Hepatocyte (in vitro differentiated cells): ENCODE results near the gene ROCK1. TPM values are rescaled to one million over a fixed set of nuclear protein-coding genes. Genes with fewer than 3 reads are reported as not detected.
"Not testable (repeated sequence)": the region's sequence is repeated elsewhere in the genome, so short reads cannot be mapped to it uniquely, and the experiment has no call there.

Experiments used
- DNase-seq: peaks from one replicate; pipeline ENCODE4 v3.0.0-alpha.2; 2016; ENCODE audit warnings: low spot score
- H2AFZ ChIP-seq: fragments of 200-600 bp; sonication (generic); 2 replicates; pipeline ENCODE4 v1.6.0; 2016; ENCODE audit warnings: antibody characterized with exemption, mild to moderate bottlenecking
- H3K27ac ChIP-seq: fragments of 200-600 bp; sonication (generic); 2 replicates; pipeline ENCODE4 v1.5.1; 2016; ENCODE audit warnings: mild to moderate bottlenecking
- H3K27me3 ChIP-seq: fragments of 200-600 bp; sonication (generic); 2 replicates; pipeline ENCODE4 v1.6.1; 2016
- H3K36me3 ChIP-seq: fragments of 200-600 bp; sonication (generic); replicated peaks from 2 replicates; pipeline ENCODE4 v1.5.1; 2016; ENCODE audit warnings: low read depth; ENCODE audit not compliant: insufficient read depth
- H3K4me1 ChIP-seq: fragments of 200-600 bp; sonication (generic); 2 replicates; pipeline ENCODE4 v1.5.1; 2016; ENCODE audit warnings: mild to moderate bottlenecking, moderate library complexity; ENCODE audit not compliant: insufficient read depth
- H3K4me2 ChIP-seq: fragments of 200-600 bp; sonication (generic); 2 replicates; pipeline ENCODE4 v1.6.0; 2016
- H3K4me3 ChIP-seq: fragments of 200-600 bp; sonication (generic); 2 replicates; pipeline ENCODE4 v1.5.1; 2016; ENCODE audit warnings: mild to moderate bottlenecking
- H3K79me2 ChIP-seq: fragments of 200-600 bp; sonication (generic); 2 replicates; pipeline ENCODE4 v1.6.0; 2017; ENCODE audit warnings: mild to moderate bottlenecking
- H3K9me2 ChIP-seq: fragments of 200-600 bp; sonication (generic); replicated peaks from 2 replicates; pipeline ENCODE4 v1.6.0; 2017; ENCODE audit warnings: mild to moderate bottlenecking; ENCODE audit not compliant: insufficient read depth
- H3K9me3 ChIP-seq: fragments of 200-600 bp; sonication (generic); 2 replicates; pipeline ENCODE4 v1.5.1; 2016; ENCODE audit warnings: low read depth, mild to moderate bottlenecking
- H4K20me1 ChIP-seq: fragments of 200-600 bp; sonication (generic); 2 replicates; pipeline ENCODE4 v1.6.0; 2016; ENCODE audit warnings: mild to moderate bottlenecking; ENCODE audit not compliant: insufficient read depth, poor library complexity, severe bottlenecking
- CTCF ChIP-seq: fragments of 200-600 bp; sonication (generic); IDR thresholded peaks from 2 replicates; pipeline ENCODE4 v1.5.1; 2016; ENCODE audit warnings: antibody characterized with exemption, mild to moderate bottlenecking; ENCODE audit not compliant: poor library complexity
- EZH2 ChIP-seq: fragments of 200-600 bp; sonication (generic); IDR thresholded peaks from 2 replicates; pipeline ENCODE4 v1.6.1; 2016; ENCODE audit warnings: antibody characterized with exemption, mild to moderate bottlenecking, borderline replicate concordance
- EZH2phosphoT487 ChIP-seq: fragments of 200-600 bp; sonication (generic); IDR thresholded peaks from one replicate; pipeline ENCODE4 v1.6.1; 2018; ENCODE audit warnings: antibody characterized with exemption, mild to moderate bottlenecking, low read depth, moderate library complexity; ENCODE audit not compliant: unreplicated experiment, severe bottlenecking
- WGBS: methylation state at CpG from one replicate; pipeline ENCODE4 v1.1.6; 2016; ENCODE audit warnings: low lambda C conversion rate; ENCODE audit errors: missing lambda C conversion rate; 5-methylcytosine and 5-hydroxymethylcytosine counted together
- polyA plus RNA-seq: library from polyadenylated mRNA; unstranded; fragments of >200 nt; fragmentation: Nextera tagmentation; extraction: Ambion mirVana; gene quantifications from 2 replicates; pipeline ENCODE4 v1.2.1, GENCODE V29; 2016
- total RNA-seq: library from RNA; depleted of rRNA; stranded (reverse); fragments of >200 nt; gene quantifications from 2 replicates; pipeline ENCODE4 v1.2.3, GENCODE V29; 2014

The ROCK1 gene
- total and polyA plus RNA-seq, 2 experiments from 2014 or later = 22.5 to 41.7 TPM

GRCh38 chr18:21145371-21145770, 33.8 kb upstream of the ROCK1 start:
- no peak for TF ChIP-seq CTCF
- Histone ChIP-seq H3K9me2 (no peaks in the 10 kb centered on the region), H3K36me3 (no peaks in the 10 kb centered on the region), H2AFZ (no peak overlapping the region), H3K27ac (no peak overlapping the region), H3K4me2 (no peak overlapping the region), H3K4me1 (no peaks in the 10 kb centered on the region), H3K27me3 (no peaks in the 10 kb centered on the region), H3K9me3 (no peaks in the 10 kb centered on the region), H3K4me3 (no peak overlapping the region), H3K79me2 (no peaks in the 10 kb centered on the region), H4K20me1 (no peaks in the 10 kb centered on the region)
- no peak for DNase-seq
- 85% methylated on average over 1 of the region's 1 CpG for WGBS

- H2AFZ ChIP-seq = no peak overlapping the region
Measured at GRCh38 chr18:21141668-21142422, 30.2 kb upstream of the ROCK1 start.

GRCh38 chr18:21137719-21138488, 26.3 kb upstream of the ROCK1 start:
- not testable (repeated sequence) for H3K9me3 ChIP-seq, DNase-seq, H3K4me3 ChIP-seq, H2AFZ ChIP-seq, H3K4me2 ChIP-seq, H3K4me1 ChIP-seq, H4K20me1 ChIP-seq, H3K79me2 ChIP-seq, H3K36me3 ChIP-seq, H3K27ac ChIP-seq, H3K9me2 ChIP-seq, H3K27me3 ChIP-seq
- 97% methylated on average over 41 of the region's 41 CpGs for WGBS

More at GRCh38 chr18:21141668-21142422, 30.2 kb upstream of the ROCK1 start:
- no peaks in the 10 kb centered on the region for H3K4me1 ChIP-seq
- no peak for DNase-seq
- no peaks in the 10 kb centered on the region for H4K20me1 ChIP-seq
- TF ChIP-seq EZH2phosphoT487 = no peak
- no peak for TF ChIP-seq CTCF
- no peak for TF ChIP-seq EZH2
- H3K4me2 ChIP-seq = no peak overlapping the region
- no peaks in the 10 kb centered on the region for H3K9me3 ChIP-seq
- H3K36me3 ChIP-seq = no peaks in the 10 kb centered on the region
- no peaks in the 10 kb centered on the region for H3K9me2 ChIP-seq
- H3K27me3 ChIP-seq = no peaks in the 10 kb centered on the region
- 75% methylated on average over 5 of the region's 5 CpGs for WGBS
- H3K27ac ChIP-seq = no peak overlapping the region
- H3K79me2 ChIP-seq = no peaks in the 10 kb centered on the region
- H3K4me3 ChIP-seq = no peak overlapping the region

- no peak for TF ChIP-seq EZH2phosphoT487
- TF ChIP-seq CTCF = peak; percentile 24
- Histone ChIP-seq H4K20me1 (no peaks in the 10 kb centered on the region), H3K27ac (no peak overlapping the region), H3K4me1 (no peaks in the 10 kb centered on the region), H2AFZ (no peak overlapping the region), H3K9me3 (no peaks in the 10 kb centered on the region), H3K79me2 (no peaks in the 10 kb centered on the region), H3K4me3 (no peak overlapping the region), H3K9me2 (no peaks in the 10 kb centered on the region), H3K27me3 (no peaks in the 10 kb centered on the region), H3K4me2 (no peak overlapping the region), H3K36me3 (no peaks in the 10 kb centered on the region)
- 91% methylated on average over 3 of the region's 3 CpGs for WGBS
- no peak for DNase-seq
Measured at GRCh38 chr18:21134895-21135294, 23.3 kb upstream of the ROCK1 start.
